HG02970 (cell line): ENCODE data around the gene PATJ.

Source experiments
- ATAC-seq: cut with Tn5 transposase; IDR thresholded peaks from one replicate; pipeline ENCODE4 v1.9.1; 2021; ENCODE audit warnings: mild to moderate bottlenecking, moderate library complexity, moderate number of reproducible peaks; ENCODE audit not compliant: unreplicated experiment, low FRiP score

PATJ gene

DNA sequence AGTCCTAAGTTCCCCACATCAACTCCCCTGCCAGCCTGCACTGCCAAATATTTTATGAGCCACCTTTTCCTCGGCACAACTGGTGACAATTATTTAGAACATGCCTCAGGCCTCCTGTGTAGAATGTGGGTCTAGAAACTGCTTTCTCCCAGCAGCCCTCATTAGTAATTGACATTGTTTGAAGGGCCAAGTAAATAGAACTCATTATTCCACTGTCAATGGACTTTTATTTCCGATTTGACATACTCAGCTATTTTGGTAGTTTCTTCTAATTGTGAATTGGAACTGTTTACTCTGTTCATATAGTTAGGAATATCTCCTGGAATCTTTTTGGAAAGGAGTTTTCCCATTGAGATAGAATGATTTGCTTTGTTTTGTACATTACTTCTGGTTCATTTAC is 283.6 kb downstream of the PATJ start:
- ATAC-seq, result no peak

DNA sequence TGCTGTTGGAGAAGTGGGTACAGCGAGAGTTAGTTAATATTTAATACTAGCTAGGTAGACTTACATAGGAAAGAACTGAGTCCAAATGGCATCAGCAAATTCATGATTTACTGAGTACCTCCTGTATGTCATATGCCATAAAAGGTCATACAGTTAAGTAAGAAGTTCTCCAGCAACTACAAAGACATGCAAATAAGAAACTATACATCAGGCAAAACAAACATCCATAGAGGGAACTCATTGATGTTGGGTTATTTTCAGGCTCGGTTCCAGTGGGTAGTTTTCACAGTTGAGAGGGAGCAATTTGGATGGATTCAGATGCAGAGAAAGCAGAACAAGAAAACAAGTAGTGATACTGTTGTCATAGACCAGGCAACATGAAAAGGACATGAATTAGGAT is 287.4 kb downstream of the PATJ start:
- ATAC-seq, result no peak

- no peak for ATAC-seq
These were observed 292.5 kb downstream of the PATJ start for GRCh38 chr1:62034790-62035189.

- ATAC-seq, result no peak
These were observed 295.0 kb downstream of the PATJ start for GRCh38 chr1:62037274-62037673.

GRCh38 chr1:62038594-62039284 is 296.5 kb downstream of the PATJ start:
- no peak for ATAC-seq

DNA sequence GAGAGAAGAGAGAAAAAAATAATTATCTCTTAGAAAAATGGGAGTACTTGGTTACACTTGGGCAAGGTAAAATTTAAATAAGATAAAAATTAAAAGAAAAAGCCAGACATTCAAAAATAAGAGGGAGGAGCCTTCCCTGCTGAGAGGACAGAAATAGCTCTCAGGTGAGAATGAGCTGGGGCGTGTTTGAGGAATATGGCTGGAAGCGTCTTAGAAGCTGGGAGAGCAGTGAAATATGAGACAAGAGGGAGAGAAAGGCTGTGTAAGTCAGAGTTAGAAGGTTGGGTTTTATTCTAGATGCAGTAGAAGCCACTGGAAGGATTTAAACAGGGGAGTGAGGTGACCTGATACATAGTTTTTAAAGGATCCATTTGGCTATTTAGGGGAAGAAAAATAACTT is 298.2 kb downstream of the PATJ start:
- ATAC-seq, result no peak

DNA sequence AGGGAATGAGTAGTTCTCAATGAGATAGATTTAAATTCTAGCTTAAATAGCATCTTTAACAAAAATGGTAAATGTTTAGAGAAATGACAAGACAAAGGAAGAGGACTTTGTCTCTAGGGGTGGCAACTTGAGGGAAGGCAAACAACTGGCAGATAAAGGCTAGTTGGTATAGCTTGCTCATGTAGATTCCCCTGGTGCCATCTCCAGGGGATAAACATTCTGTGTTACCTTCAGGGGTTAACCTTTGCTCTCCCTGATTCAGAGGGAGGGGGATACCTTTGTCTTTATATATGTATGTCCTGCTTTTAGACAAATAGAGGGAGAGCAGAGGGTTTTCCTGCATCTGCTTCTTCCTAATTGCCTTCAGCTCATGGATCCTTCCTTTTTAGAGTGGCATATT is 298.7 kb downstream of the PATJ start:
- no peak for ATAC-seq

GRCh38 chr1:62043154-62043553 is 300.9 kb downstream of the PATJ start:
- no peak for ATAC-seq

DNA sequence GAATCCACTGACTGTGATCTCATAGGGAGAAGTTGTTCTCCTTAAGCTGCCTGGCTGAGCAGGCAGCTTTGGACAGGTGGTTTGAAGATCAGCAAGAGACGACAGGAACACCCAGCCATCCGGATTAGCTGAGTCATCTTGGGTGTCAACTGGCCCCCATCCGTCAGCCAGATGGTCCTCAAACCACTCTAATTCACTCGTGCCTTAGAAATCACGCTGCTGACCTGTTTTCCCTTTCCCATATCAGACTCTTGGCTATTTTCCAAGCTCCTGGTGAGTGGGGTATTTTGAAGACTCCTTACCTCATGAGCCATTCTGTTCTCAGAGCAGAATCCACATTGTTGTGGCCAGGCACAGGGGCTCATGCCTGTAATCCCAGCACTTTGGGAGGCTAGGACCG is 303.3 kb downstream of the PATJ start:
- ATAC-seq, result no peak

DNA sequence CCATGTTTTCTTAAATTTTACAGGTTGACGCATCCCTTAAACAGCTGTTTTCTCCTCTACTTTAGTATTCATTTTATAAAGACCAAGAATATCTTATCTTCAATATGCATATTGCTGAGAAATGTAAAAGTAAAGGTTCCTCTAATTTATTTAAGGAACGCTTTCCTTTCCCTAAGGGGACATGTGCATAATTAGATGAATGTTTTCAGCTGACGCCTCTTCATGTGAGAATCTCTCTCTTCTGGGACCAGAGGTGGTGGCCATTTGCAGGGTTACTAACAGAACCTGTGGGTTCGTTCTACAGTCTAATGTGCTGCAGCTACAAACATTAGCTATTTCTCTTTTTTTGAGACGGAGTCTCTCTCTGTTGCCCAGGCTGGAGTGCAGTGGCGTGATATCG is 304.6 kb downstream of the PATJ start:
- ATAC-seq, result no peak

DNA sequence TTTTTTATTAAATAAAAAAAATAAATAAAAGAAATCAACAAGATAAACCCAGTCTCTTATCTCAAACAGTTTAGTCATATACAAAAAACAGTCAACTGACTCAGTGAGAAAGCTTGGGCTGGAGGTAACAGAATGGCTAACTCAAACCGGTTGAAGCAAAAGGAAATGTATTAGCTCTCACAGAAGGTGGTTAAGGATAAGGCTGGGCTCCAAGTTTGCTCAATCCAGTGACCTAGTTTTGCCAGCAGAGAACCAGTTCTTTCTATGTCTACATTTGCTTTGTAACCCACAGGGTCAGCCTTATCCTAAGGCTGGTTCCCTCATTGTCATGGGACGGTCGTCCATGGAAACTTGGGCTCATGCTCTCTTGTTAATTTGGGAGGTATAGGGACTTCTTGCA is 307.9 kb downstream of the PATJ start:
- ATAC-seq, result no peak

DNA sequence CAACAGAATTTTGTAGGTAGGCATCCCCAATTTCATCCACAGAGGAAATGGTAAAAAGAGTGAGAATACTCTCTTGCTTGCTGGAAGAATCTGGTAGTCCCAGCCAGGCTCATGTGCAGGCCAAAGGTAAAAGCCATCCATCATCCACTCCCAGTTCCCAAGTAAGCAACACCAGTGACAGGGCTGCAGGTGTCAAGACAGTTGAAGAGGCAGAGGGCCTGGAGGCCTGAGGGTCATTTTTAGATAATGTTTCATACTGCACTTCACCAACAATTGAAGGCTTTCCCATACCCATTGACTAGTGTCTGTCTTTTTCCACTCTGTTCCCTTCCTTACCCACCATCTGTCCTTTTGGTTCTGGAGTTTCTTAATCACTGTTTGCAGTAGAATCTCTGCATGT is 310.7 kb downstream of the PATJ start:
- ATAC-seq, result no peak

DNA sequence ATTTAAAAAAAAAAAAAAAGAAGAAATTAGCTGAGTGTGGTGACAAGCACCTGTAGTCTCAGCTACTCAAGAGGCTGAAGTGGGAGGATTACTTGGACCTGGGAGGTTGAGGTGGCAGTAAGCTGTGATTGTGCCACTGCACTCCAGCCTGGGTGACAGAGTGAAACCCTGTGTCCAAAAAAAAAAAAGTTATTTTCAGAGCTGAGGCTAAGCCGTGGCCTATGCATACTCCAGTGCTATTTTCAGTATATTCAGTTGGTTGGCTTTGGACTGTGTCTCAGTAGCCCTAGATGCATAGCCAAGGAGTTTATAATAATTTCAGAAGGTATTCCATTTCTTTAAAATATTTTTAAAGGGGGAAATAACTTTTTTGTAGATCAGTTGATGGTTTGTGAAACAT is 311.9 kb downstream of the PATJ start:
- ATAC-seq, result no peak

DNA sequence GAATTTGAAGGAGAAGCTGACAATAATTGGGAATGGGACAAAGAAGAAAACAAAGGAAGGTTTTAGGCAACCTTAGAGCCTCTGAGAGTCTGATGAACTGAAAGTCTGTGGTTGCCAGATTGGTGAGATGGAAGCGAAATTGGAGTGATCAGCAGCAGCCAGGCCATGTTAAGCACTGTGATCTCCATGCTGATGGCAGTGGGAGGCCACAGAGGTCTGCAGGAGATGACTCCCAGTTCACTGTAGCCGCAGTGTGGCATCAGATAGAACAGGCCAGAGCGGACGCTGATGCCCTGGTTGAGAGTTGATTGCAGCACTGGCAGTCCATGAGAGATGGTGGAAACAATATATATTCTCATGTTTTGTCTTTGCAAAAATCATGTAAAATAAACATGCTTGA is 314.9 kb downstream of the PATJ start:
- ATAC-seq, result no peak

- ATAC-seq, result no peak
These were observed 315.5 kb downstream of the PATJ start for GRCh38 chr1:62057641-62058290.

DNA sequence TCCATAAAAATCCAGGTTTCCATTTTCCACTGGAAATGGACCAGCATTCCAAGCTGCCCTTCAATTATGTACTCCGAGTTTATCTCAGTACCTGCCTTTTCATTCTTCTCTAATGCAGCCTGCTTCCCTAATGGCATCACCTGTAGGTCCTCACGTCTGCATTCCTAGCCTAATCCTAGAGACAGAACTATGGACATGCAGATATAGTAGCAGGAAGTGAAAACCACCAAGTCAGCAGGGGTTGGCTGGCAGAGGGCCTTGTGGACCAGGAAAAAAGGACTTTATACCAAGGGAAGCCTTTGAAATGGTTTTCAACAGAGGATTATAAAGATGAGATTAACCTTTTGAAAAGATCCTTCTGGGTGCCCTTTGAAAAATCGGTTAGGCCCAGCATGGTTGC is 316.7 kb downstream of the PATJ start:
- ATAC-seq, result no peak

DNA sequence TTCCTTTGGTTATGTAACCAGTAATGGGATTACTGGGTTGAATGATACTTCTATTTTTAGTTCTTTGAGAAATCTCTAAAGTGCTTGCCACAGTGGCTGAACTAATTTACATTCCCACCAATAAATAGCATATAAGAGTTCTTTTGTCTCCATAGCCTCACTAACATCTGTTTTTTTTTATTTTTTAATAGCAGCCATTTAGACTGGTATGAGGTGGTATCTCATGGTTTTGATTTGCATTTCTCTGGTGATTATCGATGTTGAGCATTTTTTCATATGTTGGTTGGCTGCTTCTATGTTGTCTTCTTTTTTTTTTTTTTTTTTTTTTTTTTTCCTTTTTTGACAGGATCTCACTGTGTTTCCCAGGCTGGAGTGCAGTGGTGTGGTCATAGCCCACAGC is 319.8 kb downstream of the PATJ start:
- no peak for ATAC-seq

DNA sequence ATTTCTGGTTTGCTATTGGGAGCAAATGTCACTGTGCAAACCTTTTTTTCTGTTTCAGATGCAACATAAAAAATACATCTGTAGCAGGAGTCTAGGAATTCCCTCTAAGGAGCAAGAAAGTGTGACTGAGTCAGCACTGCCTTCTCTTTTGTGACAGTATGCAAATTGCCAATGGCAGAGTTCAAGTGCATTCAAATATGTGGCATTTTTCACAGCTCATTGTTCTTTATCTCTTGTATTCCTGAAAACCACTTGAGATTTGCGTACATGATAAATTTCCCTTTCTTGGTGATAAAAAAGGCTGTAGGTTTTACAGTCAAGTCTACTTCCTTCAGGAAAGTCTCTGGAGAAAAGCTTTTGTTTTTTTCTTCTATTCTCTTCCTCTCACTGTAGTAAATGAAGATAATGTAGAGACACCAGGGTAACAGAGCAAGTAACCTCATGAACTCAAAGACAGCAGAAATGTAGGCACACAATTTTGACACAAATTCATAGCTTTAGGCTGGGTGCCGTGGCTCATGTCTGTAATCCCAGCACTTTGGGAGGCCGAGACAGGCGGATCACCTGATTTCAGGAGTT is 322.6 kb downstream of the PATJ start:
- ATAC-seq, result no peak

DNA sequence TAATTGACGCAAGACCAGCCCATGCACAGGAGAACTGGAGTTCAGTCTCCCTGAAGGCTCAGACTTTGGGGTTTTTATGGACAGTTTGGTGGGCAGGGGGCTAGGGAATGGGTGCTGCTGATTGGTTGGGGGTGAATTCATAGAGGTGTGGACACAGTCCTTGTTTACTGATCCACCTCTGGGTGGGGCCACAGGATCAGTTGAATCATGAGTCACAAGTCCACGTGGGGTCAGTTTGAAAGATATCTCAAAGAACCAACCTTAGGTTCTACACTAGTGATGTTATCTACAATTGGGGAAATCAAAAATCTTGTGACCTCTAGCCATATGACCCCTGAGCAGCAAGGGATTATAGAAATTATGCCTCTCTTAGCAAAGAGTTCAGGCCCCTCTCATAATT is 324.4 kb downstream of the PATJ start:
- no peak for ATAC-seq

DNA sequence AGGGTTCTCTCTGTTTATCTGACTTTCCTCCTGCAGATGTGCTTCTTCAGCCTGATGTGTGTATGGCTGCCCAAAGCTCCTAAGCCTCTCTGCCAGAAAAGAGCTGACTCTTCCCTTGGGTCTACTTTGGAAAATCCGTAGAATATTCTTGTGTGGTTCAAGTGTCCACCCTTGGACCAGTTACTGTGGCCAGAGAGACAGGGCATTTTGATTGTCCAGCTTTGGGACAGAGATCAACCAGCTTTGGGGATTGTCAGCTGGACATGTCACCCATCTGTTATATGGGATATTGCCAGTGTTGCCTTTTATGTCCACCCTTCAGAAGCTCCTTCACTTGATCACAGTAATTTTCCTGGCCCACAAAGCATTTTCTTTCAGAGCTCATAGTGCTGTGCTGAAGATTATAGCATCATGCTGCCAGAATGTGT is 326.1 kb downstream of the PATJ start:
- ATAC-seq, result no peak

DNA sequence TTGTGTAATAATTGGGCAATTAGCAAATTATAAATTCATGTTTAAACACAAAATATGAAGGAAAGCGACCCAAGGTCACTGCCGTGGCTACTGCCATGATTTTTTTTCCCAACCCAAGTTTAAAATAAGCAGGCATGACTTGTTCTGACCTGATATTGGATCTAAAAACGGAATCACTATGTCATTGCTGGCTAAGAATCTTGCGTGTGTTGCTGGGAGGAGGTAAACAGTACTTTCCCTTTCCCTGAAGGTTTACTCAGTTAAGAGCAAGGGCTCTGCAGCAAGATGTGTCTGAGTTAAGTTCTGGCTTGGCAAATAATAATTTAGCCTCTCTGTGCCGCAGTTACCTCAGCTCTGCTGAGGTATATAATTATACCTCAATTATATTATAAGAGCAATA is 326.7 kb downstream of the PATJ start:
- ATAC-seq, result no peak

DNA sequence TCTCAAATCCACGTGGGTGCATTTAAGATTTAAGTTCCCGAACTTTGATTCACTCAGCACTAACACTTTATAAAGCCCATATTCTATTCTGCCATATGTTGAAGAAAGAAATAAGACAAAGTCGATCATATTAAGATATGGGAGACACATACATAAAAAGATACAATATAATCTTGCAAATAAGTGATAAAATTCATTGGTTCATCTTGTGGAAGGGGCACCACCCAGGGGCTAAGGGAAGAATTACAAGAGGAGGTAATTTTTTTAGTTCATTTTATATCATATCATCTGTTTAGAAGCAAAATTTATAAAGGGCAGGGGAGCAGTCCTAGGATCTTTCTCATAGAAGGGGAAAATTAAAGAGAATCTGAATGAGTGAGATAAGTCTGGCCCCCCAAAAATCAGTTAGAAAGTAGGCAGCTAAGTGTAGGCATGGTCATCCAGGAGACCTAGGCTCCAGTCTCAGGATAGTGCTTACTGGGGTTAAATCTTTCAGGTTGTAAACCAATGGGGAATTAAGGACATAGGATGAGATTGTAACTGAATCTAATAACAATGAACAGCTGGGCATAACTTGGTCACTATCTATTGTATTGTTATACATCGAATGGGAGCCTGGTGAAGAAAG is 328.2 kb downstream of the PATJ start:
- ATAC-seq, result no peak
